K562 (cell line): ENCODE data around the gene MSH3. TPM values are rescaled to one million over a fixed set of nuclear protein-coding genes. Genes with fewer than 3 reads are reported as not detected.

Experiments used
- ATAC-seq: fragments of 200-7000 bp; cut with Tn5 transposase; 3 replicates; pipeline ENCODE4 v1.9.1; 2020; ENCODE audit warnings: moderate library complexity
- BruUV-seq: library from RNA; stranded (reverse); fragments of 400-500 nt; replicated peaks from 2 replicates; lab custom pipeline; 2021; lab: Mats Ljungman, UMichigan
- CTCF ChIA-PET: fragments of 300-600 bp; formaldehyde crosslinking; extraction: SDS; loops from one replicate; lab custom pipeline; 2021; ENCODE audit warnings: low intra/inter-chr PET ratio; lab: Yijun Ruan, JAX
- POLR2A ChIA-PET: fragments of 300-600, 350-650 bp; sonication (Branson Sonifier 250); formaldehyde crosslinking; extraction: SDS; loops from one replicate; lab custom pipeline; 2021; ENCODE audit warnings: antibody characterized with exemption, inconsistent platforms; lab: Yijun Ruan, JAX
- DNase-seq, 4 experiments: peaks; one replicate each; pipeline versions ENCODE4 v3.0.0 to v3.0.0-alpha.2; 2011 to 2018; ENCODE audit warnings: low spot score in 3 of 4, mixed read lengths in 3 of 4; ENCODE audit errors: extremely low read depth in 1 of 4
- FAIRE-seq: peaks from 2 replicates; lab custom pipeline; 2011; peaks lifted over from hg19 to GRCh38; lab: Jason Lieb, UNC
- H2AFZ ChIP-seq: 2 replicates; pipeline ENCODE4 v1.6.0; 2011; ENCODE audit warnings: low read depth, low read length, control low read depth, inconsistent platforms
- H3K27ac ChIP-seq: fragments of 200-600 bp; 3 replicates; pipeline ENCODE4 v1.8.0; 2011; ENCODE audit warnings: low read depth, mild to moderate bottlenecking, control low read depth, inconsistent platforms, low read length, moderate library complexity, mixed read lengths; ENCODE audit errors: extremely low read depth
- H3K27me3 ChIP-seq, 2 experiments: fragments of 300-600 bp in 1 of 2; 2 replicates in 1 of 2; 3 replicates in 1 of 2; pipeline versions ENCODE4 v1.6.0 to v1.8.0; 2011; ENCODE audit warnings: inconsistent platforms in 2 of 2, low read length in 2 of 2, mild to moderate bottlenecking in 1 of 2, mixed read lengths in 1 of 2, moderate library complexity in 1 of 2; ENCODE audit not compliant: control insufficient read depth in 2 of 2, insufficient read depth in 2 of 2
- H3K36me3 ChIP-seq: fragments of 300-600 bp; 3 replicates; pipeline ENCODE4 v1.8.0; 2011; ENCODE audit warnings: mild to moderate bottlenecking, low read length, inconsistent platforms; ENCODE audit not compliant: control insufficient read depth, insufficient read depth
- H3K4me1 ChIP-seq, 2 experiments: fragments of 200-600 bp in 1 of 2; replicated peaks in 1 of 2; 2 replicates in 1 of 2; 3 replicates in 1 of 2; pipeline versions ENCODE4 v1.5.1 to v1.8.0; 2011; ENCODE audit warnings: inconsistent platforms in 2 of 2, low read length in 2 of 2, mild to moderate bottlenecking in 1 of 2, mixed read lengths in 1 of 2, moderate library complexity in 1 of 2; ENCODE audit not compliant: control insufficient read depth in 2 of 2, insufficient read depth in 2 of 2
- H3K4me2 ChIP-seq: 2 replicates; pipeline ENCODE4 v1.6.1; 2011; ENCODE audit warnings: low read length, control low read depth, inconsistent platforms, mixed read lengths; ENCODE audit not compliant: insufficient read depth
- H3K4me3 ChIP-seq: fragments of 200-600 bp; sonication (generic), shearing (Covaris generic); 2 replicates; pipeline ENCODE4 v1.5.1; 2016; ENCODE audit warnings: control low read depth, inconsistent platforms
- H3K79me2 ChIP-seq: fragments of 200-600 bp; 3 replicates; pipeline ENCODE4 v1.8.0; 2011; ENCODE audit warnings: low read length, inconsistent platforms; ENCODE audit not compliant: control insufficient read depth, insufficient read depth
- H3K9ac ChIP-seq, 2 experiments: 2 replicates each; pipeline versions ENCODE4 v1.6.0 to v1.6.1; 2011; ENCODE audit warnings: low read depth in 2 of 2, low read length in 2 of 2, control low read depth in 1 of 2, inconsistent platforms in 1 of 2, mild to moderate bottlenecking in 1 of 2, mixed read lengths in 1 of 2; ENCODE audit not compliant: insufficient read depth in 1 of 2
- H3K9me1 ChIP-seq: one replicate; pipeline ENCODE4 v1.6.0; 2011; ENCODE audit warnings: inconsistent platforms, mild to moderate bottlenecking, low read length, moderate library complexity; ENCODE audit not compliant: control insufficient read depth, insufficient read depth
- H3K9me3 ChIP-seq: replicated peaks from 2 replicates; pipeline ENCODE4 v1.5.1; 2011; ENCODE audit warnings: low read depth, low read length, inconsistent platforms; ENCODE audit not compliant: control insufficient read depth, insufficient read depth
- H4K20me1 ChIP-seq: replicated peaks from 2 replicates; pipeline ENCODE4 v1.6.1; 2011; ENCODE audit warnings: low read length, inconsistent platforms, mixed read lengths; ENCODE audit not compliant: control insufficient read depth, insufficient read depth
- ARID1B ChIP-seq: fragments of 450-650 bp; IDR thresholded peaks from 2 replicates; pipeline ENCODE4 v1.6.1; 2016; ENCODE audit warnings: antibody characterized with exemption, mild to moderate bottlenecking, inconsistent platforms
- C11orf30 ChIP-seq: fragments of 450-650 bp; IDR thresholded peaks from 2 replicates; pipeline ENCODE4 v1.6.1; 2016; ENCODE audit warnings: low read depth, mild to moderate bottlenecking
- CCAR2 ChIP-seq: fragments of 200-400 bp; formaldehyde crosslinking; IDR thresholded peaks from 2 replicates; pipeline ENCODE4 v1.6.1; 2017; ENCODE audit warnings: mild to moderate bottlenecking, low read depth, low read length
- CHD4 ChIP-seq: fragments of 200-600 bp; sonication (generic); IDR thresholded peaks from 3 replicates; pipeline ENCODE4 v1.6.1; 2012; ENCODE audit warnings: low read depth, mild to moderate bottlenecking, mixed read lengths, low read length, inconsistent platforms; ENCODE audit not compliant: insufficient read depth, insufficient replicate concordance, poor library complexity, severe bottlenecking
- KLF1 ChIP-seq: fragments of 450-650 bp; IDR thresholded peaks from 2 replicates; pipeline ENCODE4 v1.6.1; 2016; ENCODE audit warnings: missing genetic modification characterization, missing compliant biosample characterization
- MAFK ChIP-seq: IDR thresholded peaks from 2 replicates; pipeline ENCODE4 v1.6.1; 2011; ENCODE audit warnings: low read length, improper control_type of control experiment
- NFE2 ChIP-seq: IDR thresholded peaks from 2 replicates; pipeline ENCODE4 v1.6.1; 2014; ENCODE audit warnings: antibody characterized with exemption, low read depth
- PKNOX1 ChIP-seq: fragments of 450-650 bp; IDR thresholded peaks from 2 replicates; pipeline ENCODE4 v1.6.1; 2016
- RBM15 ChIP-seq: fragments of 200-400 bp; formaldehyde crosslinking; IDR thresholded peaks from 2 replicates; pipeline ENCODE4 v1.6.1; 2018; ENCODE audit warnings: mild to moderate bottlenecking, low read length, moderate library complexity; ENCODE audit not compliant: insufficient read depth
- RNF2 ChIP-seq: sonication (generic); IDR thresholded peaks from 2 replicates; pipeline ENCODE4 v1.6.1; 2016
- SREBF1 ChIP-seq: fragments of 150-350 bp; IDR thresholded peaks from 2 replicates; pipeline ENCODE4 v1.6.1; 2014; ENCODE audit warnings: antibody characterized with exemption, low read depth, low read length, borderline replicate concordance
- TAF15 ChIP-seq: fragments of 200-400 bp; formaldehyde crosslinking; IDR thresholded peaks from 2 replicates; pipeline ENCODE4 v1.6.1; 2017; ENCODE audit warnings: mild to moderate bottlenecking, low read depth, low read length, moderate library complexity
- ZNF140 ChIP-seq: fragments of 250-450 bp; sonication (Bioruptor Pico); IDR thresholded peaks from 2 replicates; pipeline ENCODE4 v1.8.0; 2021; ENCODE audit warnings: moderate library complexity, mild to moderate bottlenecking, inconsistent platforms
- ZNF175 ChIP-seq: fragments of 200-800 bp; sonication (Bioruptor generic); IDR thresholded peaks from 2 replicates; pipeline ENCODE4 v1.6.1; 2016; ENCODE audit warnings: low read depth, mild to moderate bottlenecking, missing genetic modification characterization, missing compliant biosample characterization
- ZNF316 ChIP-seq: fragments of 450-650 bp; IDR thresholded peaks from 2 replicates; pipeline ENCODE4 v1.6.1; 2016
- ZNF695 ChIP-seq: fragments of 450-650 bp; formaldehyde crosslinking; IDR thresholded peaks from 2 replicates; pipeline ENCODE4 v1.4.0; 2020; ENCODE audit warnings: mild to moderate bottlenecking, moderate library complexity
- WGBS: fragments of 100-300 bp; shearing (Covaris generic); methylation state at CpG from one replicate; pipeline ENCODE4 v1.1.6; 2016; ENCODE audit warnings: low coverage, mixed read lengths; ENCODE audit not compliant: insufficient coverage; ENCODE audit errors: missing lambda C conversion rate; 5-methylcytosine and 5-hydroxymethylcytosine counted together
- in situ Hi-C: fragments of 300-500 bp; cut with MboI; formaldehyde crosslinking; loops from 4 replicates; pipeline ENCODE4 v1.15.0; 2018; ENCODE audit warnings: inconsistent platforms, mixed read lengths
- intact Hi-C: fragments of 100-400 bp; cut with micrococcal nuclease; formaldehyde crosslinking; loops from 2 replicates; pipeline ENCODE4 v1.14.2; 2022
- polyA plus RNA-seq, 8 experiments: library from polyadenylated mRNA; depleted of rRNA in 4 of 8; stranded (reverse) in 5 of 8; unstranded in 3 of 8; fragments of >200 nt; fragmentation: Nextera tagmentation in 2 of 8; fragmentation: Illumina TruSeq in 1 of 8; extraction: Ambion mirVana in 2 of 8; extraction: Trizol in 1 of 8; gene quantifications; 2 replicates each; pipeline versions ENCODE4 v1.2.1 to v1.2.3, GENCODE V29; 2011 to 2014; ENCODE audit warnings: inconsistent platforms in 1 of 8, missing spikeins in 1 of 8
- total RNA-seq, 7 experiments: library from RNA; depleted of rRNA in 6 of 7; stranded (reverse); fragments of >200 nt in 6 of 7; fragmentation: Illumina TruSeq in 2 of 7; extraction: Trizol in 2 of 7; gene quantifications; 2 replicates each; pipeline versions ENCODE4 v1.2.1 to v1.2.3, GENCODE V29; 2011 to 2021; ENCODE audit warnings: low replicate concordance in 1 of 7
- TF ChIP-seq, protein P1 (sequence below): IDR thresholded peaks from 2 replicates; pipeline ENCODE4 v1.6.1; 2014; ENCODE audit warnings: antibody characterized with exemption
- TF ChIP-seq, protein P2 (sequence below): sonication (generic); formaldehyde crosslinking; IDR thresholded peaks from 2 replicates; pipeline ENCODE4 v1.8.1; 2023; ENCODE audit warnings: mild to moderate bottlenecking, missing genetic modification reagents
- TF ChIP-seq, protein P3 (sequence below): sonication (generic); IDR thresholded peaks from 2 replicates; pipeline ENCODE4 v1.6.1; 2016

Gene MSH3
- total and polyA plus RNA-seq, 9 of the 15 experiments (the other 6 are each of a cell fraction or from before 2014, with no cell fraction given): 3.9 to 17.2 (median 13.2) TPM

DNA sequence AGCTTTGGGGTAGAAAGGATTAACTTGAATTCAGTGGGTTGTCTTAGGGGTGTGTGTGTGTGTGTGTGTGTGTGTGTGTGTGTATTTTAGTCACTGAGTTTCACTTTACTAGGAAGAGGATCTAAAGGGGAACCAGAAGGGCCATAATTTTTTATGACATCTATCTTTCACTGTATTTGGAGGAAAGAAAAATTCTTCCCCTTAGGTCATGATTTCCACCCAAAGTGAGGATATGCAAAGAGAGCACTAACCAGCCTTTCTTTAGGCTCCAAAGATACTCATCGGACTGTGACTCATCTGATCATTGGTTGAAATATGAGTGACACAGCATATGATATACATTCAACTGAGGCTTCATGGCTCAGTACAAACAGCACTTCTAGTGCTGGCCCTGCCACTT, 230.5 kb downstream of the MSH3 start:
- H3K27ac ChIP-seq: no peak overlapping the region
- no TSS peak for BruUV-seq
- CTCF ChIA-PET: no interaction called here
- no peak overlapping the region; the same call in 1 of the 2 replicates for H3K4me2 ChIP-seq
- no peaks in the 10 kb centered on the region for H3K79me2 ChIP-seq
- H3K27me3 ChIP-seq: no peaks in the 10 kb centered on the region
- H2AFZ ChIP-seq: no peak overlapping the region
- DNase-seq (peak in 2 of 4 experiments; percentile 12 to 32), FAIRE-seq (no peak), ATAC-seq (peak; percentile 80)
- no peak overlapping the region for H3K9ac ChIP-seq
- intact Hi-C loops (no loop called here), in situ Hi-C loops (no loop called here)
- no peak overlapping the region for H3K4me3 ChIP-seq
- no peaks in the 10 kb centered on the region for H3K9me3 ChIP-seq
- H4K20me1 ChIP-seq: no peaks in the 10 kb centered on the region
- no peaks in the 10 kb centered on the region for H3K9me1 ChIP-seq
- H3K36me3 ChIP-seq: no peaks in the 10 kb centered on the region
- peaks cover 0 to 6% of the 10 kb centered on the region in 2 experiments; a peak in 2 of 5 replicates for H3K4me1 ChIP-seq
- WGBS: 0% methylated on average over 1 of the region's 1 CpG
- POLR2A ChIA-PET: interaction anchor here (0.6 kb wide), 1 partner anchor 109 kb away, joined by 3 read pairs; no protein-coding TSS in a partner anchor
- TF ChIP-seq CCAR2 (no peak), ZNF175 (CRISPR knock-in tag) (no peak), C11orf30 (peak; percentile 53), PKNOX1 (peak; percentile 86), MAFK (peak; percentile 40; the same call in 1 of the 2 replicates), ARID1B (peak; percentile 41), ZNF140 (CRISPR knock-in tag) (no peak), CHD4 (no peak), ZNF695 (CRISPR knock-in tag) (no peak), SREBF1 (no peak), KLF1 (tag) (no peak), NFE2 (peak; percentile 67), RBM15 (no peak), ZNF316 (peak; percentile 33; the same call in 1 of the 2 replicates), RNF2 (no peak), TAF15 (no peak)
- TF ChIP-seq, protein P1, sequence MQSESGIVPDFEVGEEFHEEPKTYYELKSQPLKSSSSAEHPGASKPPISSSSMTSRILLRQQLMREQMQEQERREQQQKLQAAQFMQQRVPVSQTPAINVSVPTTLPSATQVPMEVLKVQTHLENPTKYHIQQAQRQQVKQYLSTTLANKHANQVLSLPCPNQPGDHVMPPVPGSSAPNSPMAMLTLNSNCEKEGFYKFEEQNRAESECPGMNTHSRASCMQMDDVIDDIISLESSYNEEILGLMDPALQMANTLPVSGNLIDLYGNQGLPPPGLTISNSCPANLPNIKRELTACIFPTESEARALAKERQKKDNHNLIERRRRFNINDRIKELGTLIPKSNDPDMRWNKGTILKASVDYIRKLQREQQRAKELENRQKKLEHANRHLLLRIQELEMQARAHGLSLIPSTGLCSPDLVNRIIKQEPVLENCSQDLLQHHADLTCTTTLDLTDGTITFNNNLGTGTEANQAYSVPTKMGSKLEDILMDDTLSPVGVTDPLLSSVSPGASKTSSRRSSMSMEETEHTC: no peak
- TF ChIP-seq, protein P2, sequence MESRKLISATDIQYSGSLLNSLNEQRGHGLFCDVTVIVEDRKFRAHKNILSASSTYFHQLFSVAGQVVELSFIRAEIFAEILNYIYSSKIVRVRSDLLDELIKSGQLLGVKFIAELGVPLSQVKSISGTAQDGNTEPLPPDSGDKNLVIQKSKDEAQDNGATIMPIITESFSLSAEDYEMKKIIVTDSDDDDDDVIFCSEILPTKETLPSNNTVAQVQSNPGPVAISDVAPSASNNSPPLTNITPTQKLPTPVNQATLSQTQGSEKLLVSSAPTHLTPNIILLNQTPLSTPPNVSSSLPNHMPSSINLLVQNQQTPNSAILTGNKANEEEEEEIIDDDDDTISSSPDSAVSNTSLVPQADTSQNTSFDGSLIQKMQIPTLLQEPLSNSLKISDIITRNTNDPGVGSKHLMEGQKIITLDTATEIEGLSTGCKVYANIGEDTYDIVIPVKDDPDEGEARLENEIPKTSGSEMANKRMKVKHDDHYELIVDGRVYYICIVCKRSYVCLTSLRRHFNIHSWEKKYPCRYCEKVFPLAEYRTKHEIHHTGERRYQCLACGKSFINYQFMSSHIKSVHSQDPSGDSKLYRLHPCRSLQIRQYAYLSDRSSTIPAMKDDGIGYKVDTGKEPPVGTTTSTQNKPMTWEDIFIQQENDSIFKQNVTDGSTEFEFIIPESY: no peak
- TF ChIP-seq, protein P3, sequence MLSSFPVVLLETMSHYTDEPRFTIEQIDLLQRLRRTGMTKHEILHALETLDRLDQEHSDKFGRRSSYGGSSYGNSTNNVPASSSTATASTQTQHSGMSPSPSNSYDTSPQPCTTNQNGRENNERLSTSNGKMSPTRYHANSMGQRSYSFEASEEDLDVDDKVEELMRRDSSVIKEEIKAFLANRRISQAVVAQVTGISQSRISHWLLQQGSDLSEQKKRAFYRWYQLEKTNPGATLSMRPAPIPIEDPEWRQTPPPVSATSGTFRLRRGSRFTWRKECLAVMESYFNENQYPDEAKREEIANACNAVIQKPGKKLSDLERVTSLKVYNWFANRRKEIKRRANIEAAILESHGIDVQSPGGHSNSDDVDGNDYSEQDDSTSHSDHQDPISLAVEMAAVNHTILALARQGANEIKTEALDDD: 0 out of 2 replicates have a peak, but pooled peaks have one; percentile 39
